ENCODE results near the gene RRP1B. TPM values are rescaled to one million over a fixed set of nuclear protein-coding genes. Genes with fewer than 3 reads are reported as not detected.

The RRP1B gene
- total RNA-seq, 4 donors from 2014 or later, result 12.5 to 24.7 (median 18.9) TPM

DNA sequence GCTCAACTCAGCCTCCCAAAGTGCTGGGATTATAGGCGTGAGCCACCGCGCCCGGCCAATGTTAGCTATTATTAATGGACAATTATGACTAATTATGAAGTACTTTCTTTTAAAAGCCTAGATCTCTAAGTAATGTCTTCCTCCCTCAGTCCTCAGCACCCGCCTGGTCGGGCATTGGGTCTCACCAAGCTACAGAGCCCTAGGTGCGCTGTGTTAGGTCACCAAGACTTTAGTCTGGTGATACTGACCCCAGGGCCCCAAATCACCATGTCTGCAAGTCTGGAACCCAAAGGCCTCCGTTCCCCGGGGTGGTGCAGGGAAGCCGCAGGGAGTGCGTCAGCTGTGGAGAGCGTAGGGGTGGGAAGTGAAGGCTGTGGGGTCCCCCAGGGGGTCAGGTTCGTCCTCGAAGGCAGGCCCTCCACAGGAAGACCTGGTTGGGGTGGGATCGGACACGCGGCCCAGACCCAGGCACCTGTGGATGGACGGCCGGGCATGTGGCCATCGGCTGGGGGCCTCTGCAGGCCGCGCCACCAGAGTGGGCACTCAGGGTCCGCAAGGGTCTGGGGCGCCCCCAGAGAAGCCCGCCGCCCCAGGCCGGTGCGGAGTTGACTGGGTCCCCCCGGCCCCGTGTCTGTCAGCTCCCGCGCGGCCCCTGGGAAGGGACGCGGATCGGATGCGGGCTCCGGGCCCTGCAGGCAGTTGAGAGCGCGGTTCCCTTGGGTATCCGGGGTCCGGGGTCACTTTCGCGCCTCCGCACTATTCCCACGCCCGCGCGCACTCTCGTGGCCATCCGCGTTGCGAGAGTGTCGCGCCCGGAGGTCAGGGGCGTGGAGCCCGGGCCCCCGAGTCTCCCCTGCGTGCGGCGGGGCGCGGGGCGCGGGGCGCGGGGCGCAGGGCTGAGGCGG, 58.9 kb downstream of the RRP1B start:
- Histone ChIP-seq H3K27me3 (no peaks in the 10 kb centered on the region), H3K4me3 (peak overlapping the region; percentile 59 to 97 (median 76)), H3K9me3 (no peaks in the 10 kb centered on the region), H3K27ac (peak overlapping the region; percentile 14 to 82 (median 64)), H3K4me1 (peaks cover 13 to 18% of the 10 kb centered on the region in 2 donors), H3K36me3 (no peaks in the 10 kb centered on the region)
- intact Hi-C loops (cut with DNase I; ENCODE audit: low total_unique reads) (loop anchor here (5.0 kb wide), 1 partner anchor 61 kb away; the partner anchor contains the start of genes HSF2BP and RRP1B), in situ Hi-C loops (cut with MboI; ENCODE audit: low sequenced_read_pairs in 4 of 4) (loop anchor here in 1 of 4 donors (25.0 kb wide), 1 partner anchor 94 kb away; no protein-coding TSS in a partner anchor)
- DNase-seq, result no peak
- TF ChIP-seq CTCF (IDR thresholded peaks at IDR 0.05 in 4 of 5, conservative IDR thresholded peaks at IDR 0.05 in 1 of 5), result no peak
- no peak for TF ChIP-seq POLR2A (IDR thresholded peaks at IDR 0.05)
- ATAC-seq, result no peak

DNA sequence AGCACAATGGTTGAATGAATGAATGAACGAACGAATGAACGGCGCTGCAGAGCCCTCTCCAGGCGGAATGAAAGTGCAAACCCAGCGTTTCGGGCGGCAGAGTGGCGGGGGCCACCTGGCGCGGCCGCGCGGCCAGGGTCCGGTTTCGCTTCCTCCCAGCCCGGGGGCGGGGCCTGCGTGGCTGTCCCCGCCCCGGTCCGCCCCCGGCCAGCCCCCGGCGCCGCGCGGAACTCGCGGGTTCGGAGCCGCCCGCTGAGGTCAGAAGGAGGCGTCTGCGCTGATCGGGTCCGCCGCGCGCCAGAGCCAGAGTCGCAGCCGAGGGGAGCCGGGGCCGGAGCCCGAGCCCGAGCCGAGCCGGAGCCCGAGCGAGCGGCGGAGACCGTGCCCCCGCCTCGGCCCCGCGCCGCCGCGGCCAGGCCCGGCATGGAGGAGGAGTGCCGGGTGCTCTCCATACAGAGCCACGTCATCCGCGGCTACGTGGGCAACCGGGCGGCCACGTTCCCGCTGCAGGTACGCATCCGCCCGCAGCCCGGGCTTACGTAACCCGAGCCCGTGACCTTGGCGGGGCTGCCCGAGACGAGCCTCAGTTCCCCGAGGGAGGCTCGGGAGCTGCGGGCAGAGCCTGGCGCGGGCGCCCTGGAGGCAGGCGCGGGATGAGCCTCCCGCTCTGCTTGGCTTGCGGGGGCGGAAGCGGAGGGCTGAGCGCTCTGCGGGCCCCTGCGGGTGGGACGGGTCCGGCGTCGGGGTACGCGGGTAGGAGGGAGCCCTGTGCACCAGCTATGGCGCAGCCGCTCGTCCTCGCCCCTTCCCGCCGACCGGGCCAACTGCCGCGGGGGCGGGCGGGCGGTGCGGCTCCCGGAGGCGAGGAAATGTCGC, 59.8 kb downstream of the RRP1B start, which contains the start of gene PDXK:
Gene PDXK (plus strand): TSS at position 258 of the 876 bp plus-strand sequence. CDS start 166 bp downstream, at position 424.
- ATAC-seq (peak; percentile 89 to 90), DNase-seq (peak; percentile 72 to 77)
- H3K4me1 ChIP-seq, result peaks cover 13 to 18% of the 10 kb centered on the region in 2 donors
- no peaks in the 10 kb centered on the region for H3K36me3 ChIP-seq
- H3K27ac ChIP-seq, result peak within 1 kb of the TSS; percentile 49 to 82 (median 76)
- H3K4me3 ChIP-seq, result peak within 1 kb of the TSS; percentile 59 to 97 (median 76)
- in situ Hi-C loops (cut with MboI; ENCODE audit: low sequenced_read_pairs in 4 of 4), result loop anchor here in 1 of 4 donors (25.0 kb wide), 1 partner anchor 93 kb away; no protein-coding TSS in a partner anchor
- H3K9me3 ChIP-seq, result no peaks in the 10 kb centered on the region
- intact Hi-C loops (cut with DNase I; ENCODE audit: low total_unique reads), result loop anchor here (5.0 kb wide), 1 partner anchor 62 kb away; the partner anchor contains the start of genes HSF2BP and RRP1B
- no peaks in the 10 kb centered on the region for H3K27me3 ChIP-seq
- TF ChIP-seq CTCF (IDR thresholded peaks at IDR 0.05 in 4 of 5, conservative IDR thresholded peaks at IDR 0.05 in 1 of 5), result no peak
- peak; percentile 86 to 90 for TF ChIP-seq POLR2A (IDR thresholded peaks at IDR 0.05)

GRCh38 chr21:43719748-43720538, 60.6 kb downstream of the RRP1B start:
- Histone ChIP-seq H3K9me3 (no peaks in the 10 kb centered on the region), H3K4me3 (peak overlapping the region; percentile 59 to 97 (median 76)), H3K4me1 (peaks cover 13 to 18% of the 10 kb centered on the region in 2 donors), H3K27me3 (no peaks in the 10 kb centered on the region), H3K36me3 (no peaks in the 10 kb centered on the region), H3K27ac (peak overlapping the region; percentile 49 to 82 (median 76))
- in situ Hi-C loops (cut with MboI; ENCODE audit: low sequenced_read_pairs in 4 of 4), result loop anchor here in 2 of 4 donors (10.0 to 25.0 kb wide), 2 partner anchors 55 to 92 kb away; partner anchors contain the start of gene CSTB (in 1 of the 2)
- ATAC-seq, result peak in 1 of 2 donors; percentile 1
- intact Hi-C loops (cut with DNase I; ENCODE audit: low total_unique reads), result loop anchor here (5.0 kb wide), 1 partner anchor 63 kb away; the partner anchor contains the start of genes HSF2BP and RRP1B
- no peak for DNase-seq
- TF ChIP-seq POLR2A (IDR thresholded peaks at IDR 0.05) (no peak), CTCF (IDR thresholded peaks at IDR 0.05 in 4 of 5, conservative IDR thresholded peaks at IDR 0.05 in 1 of 5) (no peak)

Measured in gastrocnemius medialis (tissue), 4 donors.